GM19324 (cell line): ENCODE data around the gene PCDHB15.
"Not testable (repeated sequence)": the region's sequence is repeated elsewhere in the genome, so short reads cannot be mapped to it uniquely, and the experiment has no call there.

ENCODE experiments used
- ATAC-seq: cut with Tn5 transposase; IDR thresholded peaks from one replicate; pipeline ENCODE4 v1.9.1; 2021; ENCODE audit warnings: mild to moderate bottlenecking, moderate library complexity; ENCODE audit not compliant: unreplicated experiment, low FRiP score

Gene PCDHB15

GRCh38 chr5:141246971-141247370 lies 1.8 kb downstream of the PCDHB15 start:
- ATAC-seq: not testable (repeated sequence)

- not testable (repeated sequence) for ATAC-seq
These were observed 2.2 kb downstream of the PCDHB15 start for GRCh38 chr5:141247434-141247833.

GRCh38 chr5:141250576-141250975 lies 5.4 kb downstream of the PCDHB15 start:
- no peak for ATAC-seq

GRCh38 chr5:141258464-141258863 lies 13.3 kb downstream of the PCDHB15 start:
- ATAC-seq: no peak

- no peak for ATAC-seq
These were observed 13.8 kb downstream of the PCDHB15 start for GRCh38 chr5:141258948-141259347.

- ATAC-seq: no peak
These were observed 15.5 kb downstream of the PCDHB15 start for GRCh38 chr5:141260458-141261237.

GRCh38 chr5:141261238-141261546 lies 16.0 kb downstream of the PCDHB15 start:
- ATAC-seq: no peak

- ATAC-seq: no peak
These were observed 24.0 kb downstream of the PCDHB15 start for GRCh38 chr5:141269195-141269594.

- ATAC-seq: no peak
These were observed 27.7 kb downstream of the PCDHB15 start for GRCh38 chr5:141272906-141273305.

- ATAC-seq: no peak
These were observed 53.2 kb downstream of the PCDHB15 start for GRCh38 chr5:141298376-141298775.
